Esophagus muscularis mucosa (tissue), 4 donors: Measurements from ENCODE around the gene LPAR2. TPM values are rescaled to one million over a fixed set of nuclear protein-coding genes. Genes with fewer than 3 reads are reported as not detected.

ENCODE experiments used
- DNase-seq: peaks from one replicate; pipeline ENCODE4 v3.0.0-alpha.2; 2017; ENCODE audit errors: extremely low spot score
- H3K27ac ChIP-seq, 4 donors: fragments of 200-600 bp; sonication (generic); replicated peaks in 1 of 4; 1 replicate in 3 of 4; 2 replicates in 1 of 4; pipeline ENCODE4 v1.5.1; 2016 to 2019; ENCODE audit warnings: mild to moderate bottlenecking in 1 of 4
- H3K27me3 ChIP-seq, 4 donors: fragments of 200-600 bp; sonication (generic); one replicate each; pipeline versions ENCODE4 v1.5.1 to v1.6.0; 2016 to 2019
- H3K36me3 ChIP-seq, 4 donors: fragments of 200-600 bp; sonication (generic); one replicate each; pipeline ENCODE4 v1.5.1; 2016 to 2019
- H3K4me1 ChIP-seq, 4 donors: fragments of 200-600 bp; sonication (generic); one replicate each; pipeline ENCODE4 v1.5.1; 2016 to 2019
- H3K4me3 ChIP-seq, 4 donors: fragments of 200-600 bp; sonication (generic); 1 replicate in 2 of 4; 2 replicates in 2 of 4; pipeline ENCODE4 v1.5.1; 2016 to 2019; ENCODE audit warnings: mild to moderate bottlenecking in 4 of 4, moderate library complexity in 1 of 4
- H3K9me3 ChIP-seq, 4 donors: fragments of 200-600 bp; sonication (generic); 1 replicate in 3 of 4; 2 replicates in 1 of 4; pipeline ENCODE4 v1.5.1; 2016 to 2019
- EP300 ChIP-seq: sonication (generic); formaldehyde crosslinking; IDR thresholded peaks from one replicate; pipeline ENCODE4 v1.6.1; 2017; ENCODE audit warnings: antibody characterized with exemption
- POLR2A ChIP-seq: fragments of 450-650 bp; IDR thresholded peaks from one replicate; pipeline ENCODE4 v1.6.1; 2017; ENCODE audit warnings: antibody characterized with exemption, moderate library complexity, mild to moderate bottlenecking, low read depth
- POLR2AphosphoS5 ChIP-seq, 2 donors: sonication (generic); formaldehyde crosslinking; IDR thresholded peaks; one replicate each; pipeline ENCODE4 v1.6.1; 2017; ENCODE audit warnings: antibody characterized with exemption in 2 of 2
- WGBS: methylation state at CpG from one replicate; pipeline ENCODE4 v1.1.5; 2018; 5-methylcytosine and 5-hydroxymethylcytosine counted together
- intact Hi-C: fragments of 100-400 bp; cut with DNase I; formaldehyde crosslinking; loops from one replicate; pipeline ENCODE4 v1.15.1; 2023
- total RNA-seq, 4 donors: library from RNA; depleted of rRNA; stranded (reverse); fragments of >200 nt; gene quantifications; one replicate each; pipeline versions ENCODE4 v1.1.0 to v1.2.1, GENCODE V29; 2016
- TF ChIP-seq, protein P1 (sequence below), 3 experiments: fragments of 200-600 bp in 2 of 3; fragments of 450-650 bp in 1 of 3; sonication (generic) in 2 of 3; IDR thresholded peaks; one replicate each; pipeline ENCODE4 v1.5.1; 2017 to 2019; ENCODE audit warnings: antibody characterized with exemption in 3 of 3, mild to moderate bottlenecking in 2 of 3, moderate library complexity in 1 of 3

The LPAR2 gene
- total RNA-seq, 4 donors from 2014 or later: 0.69 to 2.7 (median 1.0) TPM

DNA sequence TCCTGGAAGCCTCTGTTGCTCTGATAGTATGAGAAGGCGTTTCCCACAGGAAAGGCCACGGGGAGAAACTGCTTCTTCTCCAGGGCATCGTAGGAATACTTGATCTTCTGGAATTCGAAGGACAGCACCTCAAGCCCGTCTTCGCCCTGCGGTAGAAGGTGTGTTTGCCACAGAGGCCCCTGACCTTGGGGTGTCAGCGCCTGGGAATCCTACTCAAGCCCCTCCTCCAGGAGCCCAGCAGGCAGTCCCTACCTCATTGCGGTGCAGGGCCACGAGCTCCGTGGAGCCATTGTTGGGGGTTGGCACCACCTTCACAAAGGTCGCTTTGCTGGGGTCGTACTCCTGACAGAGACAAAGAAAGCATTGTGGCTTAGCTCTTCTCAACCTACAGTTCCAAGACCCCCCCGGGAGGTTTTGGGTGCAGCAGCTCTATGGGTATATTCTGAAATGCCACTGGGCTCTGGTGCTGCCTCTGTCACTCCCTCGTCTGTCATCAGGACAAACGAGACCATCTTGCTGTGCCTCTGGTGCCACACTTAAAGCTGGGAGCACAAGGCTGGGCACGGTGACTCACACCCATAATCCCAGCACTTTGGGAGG lies 31.7 kb upstream of the LPAR2 start:
- intact Hi-C loops: loop anchor here (5.0 to 10.0 kb wide), 2 partner anchors 118 to 245 kb away; partner anchors contain the start of gene ZNF93
- no peaks in the 10 kb centered on the region for H3K9me3 ChIP-seq
- DNase-seq: no peak
- no peak overlapping the region for H3K4me3 ChIP-seq
- peaks cover 41 to 56% (median 54%) of the 10 kb centered on the region in 4 donors for H3K36me3 ChIP-seq
- 89% methylated on average over 14 of the region's 17 CpGs for WGBS
- no peaks in the 10 kb centered on the region for H3K27me3 ChIP-seq
- H3K27ac ChIP-seq: no peak overlapping the region
- TF ChIP-seq, protein P1, sequence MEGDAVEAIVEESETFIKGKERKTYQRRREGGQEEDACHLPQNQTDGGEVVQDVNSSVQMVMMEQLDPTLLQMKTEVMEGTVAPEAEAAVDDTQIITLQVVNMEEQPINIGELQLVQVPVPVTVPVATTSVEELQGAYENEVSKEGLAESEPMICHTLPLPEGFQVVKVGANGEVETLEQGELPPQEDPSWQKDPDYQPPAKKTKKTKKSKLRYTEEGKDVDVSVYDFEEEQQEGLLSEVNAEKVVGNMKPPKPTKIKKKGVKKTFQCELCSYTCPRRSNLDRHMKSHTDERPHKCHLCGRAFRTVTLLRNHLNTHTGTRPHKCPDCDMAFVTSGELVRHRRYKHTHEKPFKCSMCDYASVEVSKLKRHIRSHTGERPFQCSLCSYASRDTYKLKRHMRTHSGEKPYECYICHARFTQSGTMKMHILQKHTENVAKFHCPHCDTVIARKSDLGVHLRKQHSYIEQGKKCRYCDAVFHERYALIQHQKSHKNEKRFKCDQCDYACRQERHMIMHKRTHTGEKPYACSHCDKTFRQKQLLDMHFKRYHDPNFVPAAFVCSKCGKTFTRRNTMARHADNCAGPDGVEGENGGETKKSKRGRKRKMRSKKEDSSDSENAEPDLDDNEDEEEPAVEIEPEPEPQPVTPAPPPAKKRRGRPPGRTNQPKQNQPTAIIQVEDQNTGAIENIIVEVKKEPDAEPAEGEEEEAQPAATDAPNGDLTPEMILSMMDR (IDR thresholded peaks at IDR 0.05): no peak
- TF ChIP-seq POLR2AphosphoS5 (IDR thresholded peaks at IDR 0.05) (no peak), EP300 (no peak), POLR2A (no peak)
- H3K4me1 ChIP-seq: peaks cover 21 to 36% (median 28%) of the 10 kb centered on the region in 4 donors

DNA sequence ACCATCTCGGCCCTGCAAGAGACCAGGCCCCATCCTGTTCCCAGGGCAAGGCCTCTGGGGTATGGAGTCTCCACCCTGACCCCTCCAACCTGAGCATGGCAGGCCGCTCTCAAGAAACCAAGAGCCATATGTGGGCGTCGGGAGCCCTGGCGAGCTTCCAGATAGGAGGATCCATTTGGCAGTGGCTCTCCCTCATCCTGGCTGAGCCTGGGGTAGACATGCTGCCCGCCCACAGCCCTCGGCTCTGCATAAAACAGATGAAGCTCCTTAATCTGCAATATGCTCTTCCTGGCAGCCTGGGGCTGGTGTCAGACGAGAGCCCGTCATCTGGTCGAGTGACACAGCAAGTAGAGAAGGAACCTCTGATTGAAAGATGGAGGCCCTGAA lies 29.4 kb upstream of the LPAR2 start:
- H3K27ac ChIP-seq: no peak overlapping the region
- no peaks in the 10 kb centered on the region for H3K9me3 ChIP-seq
- WGBS: 62% methylated on average over 10 of the region's 10 CpGs
- intact Hi-C loops: no loop called here
- no peak for TF ChIP-seq EP300
- TF ChIP-seq POLR2AphosphoS5 (IDR thresholded peaks at IDR 0.05): no peak
- no peak for TF ChIP-seq POLR2A
- TF ChIP-seq, protein P1 (IDR thresholded peaks at IDR 0.05): no peak
- H3K36me3 ChIP-seq: peaks cover 64 to 80% (median 77%) of the 10 kb centered on the region in 4 donors
- no peak overlapping the region for H3K4me3 ChIP-seq
- H3K4me1 ChIP-seq: peaks cover 14 to 27% (median 16%) of the 10 kb centered on the region in 4 donors
- no peaks in the 10 kb centered on the region for H3K27me3 ChIP-seq
- no peak for DNase-seq

DNA sequence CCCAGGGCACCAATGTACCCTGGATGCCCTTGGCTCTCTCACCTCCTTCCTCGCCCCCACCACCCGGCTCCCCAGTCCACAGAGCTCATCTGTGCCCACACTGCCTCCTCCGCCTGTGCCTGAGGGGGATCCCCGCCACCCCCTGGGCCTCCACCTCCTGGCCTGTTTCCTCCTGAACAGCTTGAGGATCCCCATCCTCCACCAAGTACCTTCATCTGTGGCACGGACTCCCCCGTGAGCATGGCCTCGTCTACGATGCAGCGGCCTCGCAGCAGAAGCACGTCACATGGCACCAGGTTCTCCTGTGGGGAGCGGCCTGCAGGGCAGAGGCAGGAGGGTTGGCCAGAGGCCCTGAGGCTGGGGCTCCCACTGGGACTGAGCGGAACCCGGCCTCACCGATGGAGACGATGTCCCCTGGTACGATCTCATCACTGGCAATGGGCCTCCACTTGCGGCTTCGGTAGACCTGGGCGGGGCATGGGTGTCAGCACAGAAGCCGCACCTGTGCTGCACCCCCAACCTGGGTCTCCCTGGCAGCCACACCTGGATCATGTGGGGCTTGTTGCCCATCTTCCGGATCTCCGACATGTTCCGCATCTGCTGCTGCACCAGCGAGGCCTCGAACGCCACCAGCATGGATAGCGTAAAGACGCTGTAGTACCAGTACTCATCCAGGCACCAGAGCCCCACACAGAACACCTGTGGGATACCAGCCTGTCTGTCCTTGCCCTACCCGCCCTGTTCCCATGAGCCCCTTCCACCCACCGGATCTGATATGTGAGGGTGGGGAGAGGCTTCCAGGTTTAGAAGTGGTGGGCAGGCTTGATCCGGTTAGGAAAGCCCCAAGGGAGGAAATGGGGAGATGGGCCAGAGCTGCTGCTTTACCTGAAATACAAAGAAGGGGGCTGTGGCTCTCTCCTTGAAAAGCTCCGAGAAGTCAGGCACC lies 28.7 kb upstream of the LPAR2 start:
- no peak for DNase-seq
- H3K36me3 ChIP-seq: peaks cover 71 to 86% (median 84%) of the 10 kb centered on the region in 4 donors
- H3K27me3 ChIP-seq: no peaks in the 10 kb centered on the region
- WGBS: 95% methylated on average over 21 of the region's 33 CpGs
- H3K27ac ChIP-seq: no peak overlapping the region
- no peak overlapping the region for H3K4me3 ChIP-seq
- no peaks in the 10 kb centered on the region for H3K9me3 ChIP-seq
- intact Hi-C loops: no loop called here
- H3K4me1 ChIP-seq: peaks cover 7 to 21% (median 9%) of the 10 kb centered on the region in 4 donors
- TF ChIP-seq, protein P1 (IDR thresholded peaks at IDR 0.05): no peak
- no peak for TF ChIP-seq POLR2AphosphoS5 (IDR thresholded peaks at IDR 0.05)
- no peak for TF ChIP-seq POLR2A
- no peak for TF ChIP-seq EP300

DNA sequence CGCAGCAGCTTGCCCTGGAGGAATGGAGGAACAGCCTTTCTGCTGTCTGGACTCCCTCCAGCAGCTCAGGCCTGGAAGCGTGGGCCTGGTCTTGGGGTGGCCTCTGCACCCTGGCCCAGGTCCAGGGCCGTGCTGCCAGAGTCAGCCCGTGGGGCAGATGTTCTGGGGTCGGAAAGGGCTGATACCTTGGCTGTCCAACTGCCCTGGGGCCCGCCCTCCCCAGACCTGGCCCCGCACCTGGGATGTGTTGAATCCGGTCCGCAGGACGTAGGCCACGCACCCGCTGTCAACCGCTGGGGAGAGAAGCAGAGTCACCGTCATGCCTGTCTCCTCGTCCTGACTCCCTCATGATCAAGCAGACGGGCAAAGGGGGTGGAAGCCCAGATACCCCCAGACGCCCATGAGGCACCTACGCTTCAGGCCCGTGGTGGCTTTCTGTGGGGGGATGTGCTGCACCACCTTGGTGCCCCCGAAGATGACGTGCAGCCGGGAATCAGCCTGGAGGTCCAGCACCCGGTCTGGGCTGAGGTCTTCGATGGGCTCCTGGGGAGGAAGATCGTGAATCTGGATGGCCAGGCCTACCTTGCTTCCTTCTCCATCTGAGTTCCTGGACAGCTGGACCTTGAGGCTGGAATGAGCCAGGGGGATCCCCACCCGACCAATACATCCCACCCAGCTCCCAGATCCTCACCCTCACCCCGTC lies 27.8 kb upstream of the LPAR2 start:
- no peak for DNase-seq

More for the DNA sequence above, 27.8 kb upstream of the LPAR2 start:
- no peak overlapping the region for H3K4me3 ChIP-seq
- WGBS: 76% methylated on average over 3 of the region's 27 CpGs
- H3K9me3 ChIP-seq: no peaks in the 10 kb centered on the region
- H3K27ac ChIP-seq: no peak overlapping the region
- peaks cover 0 to 11% (median 1%) of the 10 kb centered on the region in 4 donors for H3K4me1 ChIP-seq
- peaks cover 78 to 96% (median 93%) of the 10 kb centered on the region in 4 donors for H3K36me3 ChIP-seq
- no peaks in the 10 kb centered on the region for H3K27me3 ChIP-seq
- no peak for TF ChIP-seq POLR2A
- TF ChIP-seq, protein P1 (IDR thresholded peaks at IDR 0.05): no peak
- TF ChIP-seq EP300: no peak
- TF ChIP-seq POLR2AphosphoS5 (IDR thresholded peaks at IDR 0.05): no peak
- intact Hi-C loops: no loop called here
